Motor neuron (in vitro differentiated cells): ENCODE results near the gene TMEM240. TPM values are rescaled to one million over a fixed set of nuclear protein-coding genes. Genes with fewer than 3 reads are reported as not detected.
"Not testable (repeated sequence)": the region's sequence is repeated elsewhere in the genome, so short reads cannot be mapped to it uniquely, and the experiment has no call there.

Experiments used
- ATAC-seq, 8 experiments: fragments of 200-7000 bp; cut with Tn5 transposase; replicated peaks in 6 of 8; 2 replicates each; pipeline ENCODE4 v1.8.0; 2021; ENCODE audit warnings: mild to moderate bottlenecking in 8 of 8, moderate library complexity in 8 of 8
- H3K27ac ChIP-seq, 2 donors: fragments of 250-450 bp; sonication (Bioruptor Pico); 2 replicates each; pipeline ENCODE4 v1.9.0; 2021; ENCODE audit warnings: antibody characterized with exemption in 2 of 2, mild to moderate bottlenecking in 2 of 2, moderate library complexity in 1 of 2
- H3K4me1 ChIP-seq, 2 donors: fragments of 250-450 bp; sonication (Bioruptor Pico); replicated peaks in 1 of 2; 2 replicates each; pipeline ENCODE4 v1.6.1; 2021; ENCODE audit warnings: antibody characterized with exemption in 2 of 2, mild to moderate bottlenecking in 2 of 2, moderate library complexity in 1 of 2
- H3K4me3 ChIP-seq, 5 donors: fragments of 250-450 bp; sonication (Bioruptor Pico); 2 replicates each; pipeline ENCODE4 v1.9.0; 2021; ENCODE audit warnings: antibody characterized with exemption in 5 of 5, mild to moderate bottlenecking in 5 of 5, moderate library complexity in 4 of 5
- WGBS, 10 experiments: fragments of 450-650 bp; shearing (Covaris generic); methylation state at CpG; one replicate each; pipeline ENCODE4 v1.0.0; 2022; 5-methylcytosine and 5-hydroxymethylcytosine counted together
- in situ Hi-C, 9 experiments: fragments of 400-800 bp; cut with MboI; loops; one replicate each; pipeline ENCODE4 v1.15.0; 2021; ENCODE audit warnings: low sequenced_read_pairs in 9 of 9, low pct_unique_long_range_greater_than_20kb in 2 of 9; ENCODE audit not compliant: unreplicated experiment in 9 of 9
- total RNA-seq, 8 experiments: library from RNA; unstranded; fragments of 300-600 nt; gene quantifications; 2 replicates each; pipeline versions ENCODE4 v1.2.3 to v1.2.4, GENCODE V29; 2022

The TMEM240 gene
- total RNA-seq, 8 experiments from 2014 or later = 0.61 to 14.0 (median 10.5) TPM

DNA sequence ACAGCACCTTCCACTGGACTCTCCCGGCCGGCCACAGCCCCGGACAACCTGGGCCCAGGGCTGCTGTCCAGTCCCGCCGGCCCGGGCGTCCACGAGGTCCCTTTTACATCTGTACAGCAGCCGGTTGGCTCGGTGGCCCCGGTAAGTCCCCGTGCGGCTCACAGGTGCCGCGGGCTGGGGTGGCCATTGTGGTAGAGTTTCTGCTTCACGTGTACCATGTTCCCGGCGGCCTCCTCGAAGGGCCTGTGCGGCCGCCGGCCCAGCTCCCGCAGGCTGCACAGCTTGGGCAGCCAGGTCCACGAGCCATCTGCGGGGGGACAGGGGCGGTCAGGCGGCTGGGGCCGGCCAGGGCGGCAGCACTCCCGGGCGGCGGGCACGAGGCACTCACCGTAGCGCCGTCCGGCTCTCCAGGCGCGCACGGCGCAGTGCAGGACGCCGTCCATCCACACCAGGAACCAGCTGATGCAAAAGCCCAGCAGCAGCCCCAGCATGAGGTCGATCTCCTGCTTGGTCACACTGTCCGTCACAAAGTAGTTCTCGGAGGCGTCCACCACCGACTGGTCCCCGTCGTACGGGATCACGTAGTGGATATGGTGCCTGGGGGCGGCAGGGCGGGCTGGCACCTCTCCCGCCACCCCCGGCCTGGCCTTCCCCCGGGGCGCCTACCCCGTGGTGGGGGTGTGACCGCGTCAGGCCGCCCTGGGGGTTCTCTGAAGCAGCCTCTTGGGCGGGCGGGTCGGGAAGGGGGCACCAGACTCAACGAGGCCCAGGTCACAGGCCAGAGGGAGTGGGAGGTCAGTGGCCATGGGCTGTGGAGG is 5.0 kb downstream of the TMEM240 start:
- Histone ChIP-seq H3K27ac (no peak overlapping the region), H3K4me1 (peaks cover 9 to 14% of the 10 kb centered on the region in 2 donors), H3K4me3 (no peak overlapping the region)
- in situ Hi-C loops = no loop called here
- WGBS, 10 experiments = 94 to 100% (median 97%) methylated on average over 1 to 13 of the region's 66 CpGs; no CpG with 5 or more reads in 7 of the 10 experiments
- ATAC-seq = no peak

GRCh38 chr1:1534401-1535154 is 5.8 kb downstream of the TMEM240 start:
- ATAC-seq = peak in 2 of 8 experiments; percentile 1 to 2
- H3K27ac ChIP-seq = peak overlapping the region in 1 of 2 donors; percentile 11
- H3K4me1 ChIP-seq = peaks cover 9 to 10% of the 10 kb centered on the region in 2 donors
- in situ Hi-C loops = no loop called here
- H3K4me3 ChIP-seq = no peak overlapping the region
- WGBS, 10 experiments = 60 to 93% (median 80%) methylated on average over 1 to 5 of the region's 31 CpGs; no CpG with 5 or more reads in 7 of the 10 experiments

- peak in 5 of 8 experiments; percentile 3 to 27 (median 18) for ATAC-seq
- WGBS, 10 experiments = no CpG with 5 or more reads among the region's 18 CpGs
These were observed 6.5 kb downstream of the TMEM240 start for GRCh38 chr1:1533894-1534291.

DNA sequence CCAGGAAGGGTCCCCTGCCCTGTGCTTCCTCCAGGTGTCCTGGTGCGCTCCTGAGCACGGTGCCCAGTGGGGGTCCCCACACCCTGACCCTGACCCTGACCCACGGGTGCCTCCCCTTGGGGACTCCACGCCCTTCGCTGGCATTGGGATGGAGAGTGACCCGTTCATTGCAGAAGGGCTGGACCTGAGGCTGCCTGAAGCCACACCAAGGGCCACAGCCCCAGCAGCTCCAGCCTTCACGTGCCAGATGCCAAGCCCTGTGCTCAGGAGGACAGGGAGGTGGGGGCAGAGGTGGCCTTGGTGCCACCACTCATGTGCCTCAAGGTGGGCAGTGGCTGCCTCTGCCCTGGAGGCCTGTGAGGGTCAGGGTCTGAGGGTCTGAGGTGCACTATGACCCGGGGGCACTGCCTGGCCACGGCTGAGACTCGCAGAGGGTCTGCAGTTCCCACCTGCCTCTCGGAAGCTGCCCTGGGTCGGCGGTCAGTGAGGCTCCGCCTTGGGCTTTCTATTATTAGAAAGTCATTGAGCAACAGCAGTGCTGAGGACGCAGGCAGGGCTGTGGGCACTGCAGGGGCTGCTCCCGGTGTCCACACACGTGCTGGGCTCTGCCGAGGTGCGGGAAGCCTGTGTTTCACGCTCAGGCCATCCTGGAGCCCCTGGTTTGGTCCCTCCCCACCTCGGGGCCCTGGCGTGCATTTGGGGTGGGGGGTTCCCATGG is 7.1 kb downstream of the TMEM240 start:
- 60 to 98% (median 79%) methylated on average over 1 to 7 of the region's 22 CpGs; no CpG with 5 or more reads in 7 of the 10 experiments for WGBS, 10 experiments
- peak in 5 of 8 experiments; percentile 28 to 50 (median 40) for ATAC-seq
- in situ Hi-C loops = not testable (repeated sequence)

More at GRCh38 chr1:1533894-1534291, 6.5 kb downstream of the TMEM240 start:
- H3K4me3 ChIP-seq, in situ Hi-C loops, H3K4me1 ChIP-seq, H3K27ac ChIP-seq: not testable (repeated sequence)

GRCh38 chr1:1531947-1532346 is 8.5 kb downstream of the TMEM240 start:
- Histone ChIP-seq H3K27ac (no peak overlapping the region), H3K4me1 (no peaks in the 10 kb centered on the region), H3K4me3 (no peak overlapping the region)
- 83 to 100% (median 96%) methylated on average over 2 to 4 of the region's 4 CpGs for WGBS, 10 experiments
- ATAC-seq = no peak
- in situ Hi-C loops = no loop called here

More for the DNA sequence above, 7.1 kb downstream of the TMEM240 start:
- not testable (repeated sequence) for H3K4me3 ChIP-seq, H3K27ac ChIP-seq, H3K4me1 ChIP-seq

GRCh38 chr1:1529936-1530335 is 10.5 kb downstream of the TMEM240 start:
- ATAC-seq = no peak

DNA sequence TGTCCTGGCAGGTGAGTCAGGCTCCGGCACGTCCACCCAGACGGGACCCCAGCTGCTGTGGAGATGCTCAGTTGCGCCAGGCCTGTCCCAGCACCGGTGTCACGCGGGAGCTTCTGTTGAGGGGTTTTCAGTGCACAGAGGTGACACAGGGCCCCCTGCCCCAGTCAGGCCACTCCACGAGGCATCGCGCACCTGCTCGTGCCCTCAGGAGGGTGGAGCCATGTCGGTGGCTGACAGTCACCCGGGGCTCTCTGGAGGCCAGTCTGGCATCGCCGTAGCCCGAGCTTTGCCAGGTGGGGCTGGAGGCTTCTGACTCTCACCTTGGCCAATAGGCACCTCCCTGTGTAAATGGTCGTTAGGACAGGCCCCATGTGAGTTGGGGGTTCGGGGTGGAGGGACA is 11.1 kb downstream of the TMEM240 start:
- Histone ChIP-seq H3K27ac (no peak overlapping the region), H3K4me1 (no peaks in the 10 kb centered on the region), H3K4me3 (no peak overlapping the region)
- in situ Hi-C loops = no loop called here
- ATAC-seq = no peak
- 33 to 100% (median 95%) methylated on average over 1 to 7 of the region's 18 CpGs; no CpG with 5 or more reads in 6 of the 10 experiments for WGBS, 10 experiments

More at GRCh38 chr1:1529936-1530335, 10.5 kb downstream of the TMEM240 start:
- WGBS, 10 experiments = 91 to 100% (median 94%) methylated on average over 1 to 7 of the region's 8 CpGs; no CpG with 5 or more reads in 3 of the 10 experiments
- Histone ChIP-seq H3K4me1 (no peaks in the 10 kb centered on the region), H3K4me3 (no peak overlapping the region), H3K27ac (no peak overlapping the region)
- in situ Hi-C loops = no loop called here

GRCh38 chr1:1528301-1529267 is 11.8 kb downstream of the TMEM240 start:
- H3K4me1 ChIP-seq = no peaks in the 10 kb centered on the region
- 97 to 100% (median 99%) methylated on average over 1 to 16 of the region's 37 CpGs; no CpG with 5 or more reads in 5 of the 10 experiments for WGBS, 10 experiments
- H3K27ac ChIP-seq = no peak overlapping the region
- no peak overlapping the region for H3K4me3 ChIP-seq
- peak in 2 of 8 experiments; percentile 42 to 54 for ATAC-seq
- in situ Hi-C loops = no loop called here

- Histone ChIP-seq H3K27ac (peak overlapping the region in 1 of 2 donors; percentile 36), H3K4me1 (no peaks in the 10 kb centered on the region), H3K4me3 (no peak overlapping the region)
- peak in 2 of 8 experiments; percentile 1 to 4 for ATAC-seq
- in situ Hi-C loops = no loop called here
- 92 to 100% (median 94%) methylated on average over 2 to 10 of the region's 31 CpGs; no CpG with 5 or more reads in 7 of the 10 experiments for WGBS, 10 experiments
These were observed 13.2 kb downstream of the TMEM240 start for GRCh38 chr1:1527092-1527816.

DNA sequence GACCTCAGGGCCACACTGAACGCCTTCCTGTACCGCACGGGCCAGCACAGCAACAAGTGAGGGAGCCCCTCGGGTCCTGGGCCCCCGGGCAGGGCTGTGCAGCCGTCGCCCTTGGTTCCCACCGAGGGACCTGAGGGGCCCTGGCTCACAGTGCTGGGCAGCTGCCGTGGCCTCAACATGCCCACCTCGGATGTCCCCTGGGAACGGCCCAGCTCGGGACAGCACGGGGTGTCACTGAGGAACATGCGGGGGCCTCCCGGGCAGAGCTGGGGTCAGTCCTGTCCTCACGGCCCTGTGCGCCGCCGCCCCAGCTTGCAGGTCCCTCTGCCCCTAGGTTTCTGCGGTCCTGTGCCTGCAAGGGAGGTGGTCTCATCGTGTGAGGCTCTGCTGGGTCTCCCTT is 13.9 kb downstream of the TMEM240 start:
- in situ Hi-C loops, H3K4me1 ChIP-seq, H3K27ac ChIP-seq, H3K4me3 ChIP-seq: not testable (repeated sequence)
- WGBS, 10 experiments = no CpG with 5 or more reads among the region's 21 CpGs
- ATAC-seq = peak in 3 of 8 experiments; percentile 5 to 13 (median 12)

GRCh38 chr1:1524750-1525383 is 15.6 kb downstream of the TMEM240 start:
- H3K4me3 ChIP-seq, H3K27ac ChIP-seq, H3K4me1 ChIP-seq, in situ Hi-C loops: not testable (repeated sequence)
- WGBS, 10 experiments = 88 to 100% (median 95%) methylated on average over 6 to 13 of the region's 30 CpGs; no CpG with 5 or more reads in 5 of the 10 experiments
- ATAC-seq = peak in 1 of 8 experiments; percentile 1
